ENCODE measurements around the gene CXCL11. TPM values are rescaled to one million over a fixed set of nuclear protein-coding genes. Genes with fewer than 3 reads are reported as not detected.

Gene CXCL11
- total and polyA plus RNA-seq, 2 donors (not counting 1 experiment from before 2014, with no cell fraction given): not detected

GRCh38 chr4:76017056-76017686 lies 18.7 kb downstream of the CXCL11 start:
- no peaks in the 10 kb centered on the region for H3K79me2 ChIP-seq (ENCODE audit: control insufficient read depth, insufficient read depth, low read length)
- H3K27me3 ChIP-seq (replicated peaks in 1 of 4; ENCODE audit: control extremely low read depth in 1 of 4, control insufficient read depth in 3 of 4, insufficient read depth in 4 of 4, low read length in 3 of 4): no peaks in the 10 kb centered on the region
- no peaks in the 10 kb centered on the region for H3K36me3 ChIP-seq (replicated peaks in 1 of 2; ENCODE audit: control extremely low read depth in 1 of 2, control insufficient read depth in 1 of 2, extremely low read depth in 1 of 2, insufficient read depth in 2 of 2, low read length in 1 of 2)
- Mint-ChIP-seq H3K4me1 (peaks cover 29% of the 10 kb centered on the region), H3K9me3 (ENCODE audit: insufficient read depth) (peaks cover 2% of the 10 kb centered on the region), H3K27me3 (no peaks in the 10 kb centered on the region), H3K27ac (no peak overlapping the region), H3K4me3 (no peak overlapping the region)
- no peak overlapping the region for H3K9ac ChIP-seq (ENCODE audit: low read length)
- TF ChIP-seq EZH2 (IDR thresholded peaks at IDR 0.05; ENCODE audit: borderline replicate concordance, insufficient read depth, low read depth, low read length, poor library complexity, severe bottlenecking): no peak
- intact Hi-C loops (cut with micrococcal nuclease): no loop called here
- H3K4me1 ChIP-seq (ENCODE audit: control insufficient read depth in 2 of 2, insufficient read depth in 2 of 2, low read length in 2 of 2): peaks cover 12 to 17% of the 10 kb centered on the region in 2 donors
- DNase-seq: no peak
- H4K20me1 ChIP-seq (ENCODE audit: control insufficient read depth, insufficient read depth, low read length, poor library complexity, severe bottlenecking): no peaks in the 10 kb centered on the region
- 100% methylated on average over 1 of the region's 3 CpGs for WGBS (ENCODE audit: insufficient coverage)
- H3K4me2 ChIP-seq (replicated peaks; ENCODE audit: low read depth, low read length, poor library complexity, severe bottlenecking): no peak overlapping the region
- H3K9me3 ChIP-seq (ENCODE audit: control extremely low read depth in 1 of 3, control insufficient read depth in 2 of 3, insufficient read depth in 1 of 3, low read length in 2 of 3): no peaks in the 10 kb centered on the region
- ATAC-seq (ENCODE audit: low read depth): no peak
- no peak overlapping the region for H3K27ac ChIP-seq (ENCODE audit: low read length in 2 of 2)
- no peak overlapping the region for H3K4me3 ChIP-seq (ENCODE audit: control extremely low read depth in 1 of 5, extremely low read depth in 1 of 5, insufficient read depth in 1 of 5, low read depth in 2 of 5, low read length in 4 of 5)
- CTCF ChIA-PET: no interaction called here
- POLR2A ChIA-PET: no interaction called here
- H2AFZ ChIP-seq (ENCODE audit: insufficient read depth, low read depth, low read length, poor library complexity, severe bottlenecking): no peak overlapping the region

GRCh38 chr4:76016393-76016792 lies 19.5 kb downstream of the CXCL11 start:
- no peak overlapping the region for H2AFZ ChIP-seq (ENCODE audit: insufficient read depth, low read depth, low read length, poor library complexity, severe bottlenecking)
- no peak overlapping the region for H3K4me2 ChIP-seq (replicated peaks; ENCODE audit: low read depth, low read length, poor library complexity, severe bottlenecking)
- peaks cover 19 to 23% of the 10 kb centered on the region in 2 donors for H3K4me1 ChIP-seq (ENCODE audit: control insufficient read depth in 2 of 2, insufficient read depth in 2 of 2, low read length in 2 of 2)
- H3K4me1 Mint-ChIP-seq: peaks cover 30% of the 10 kb centered on the region
- no peaks in the 10 kb centered on the region for H3K36me3 ChIP-seq (replicated peaks in 1 of 2; ENCODE audit: control extremely low read depth in 1 of 2, control insufficient read depth in 1 of 2, extremely low read depth in 1 of 2, insufficient read depth in 2 of 2, low read length in 1 of 2)
- H3K9me3 ChIP-seq (ENCODE audit: control extremely low read depth in 1 of 3, control insufficient read depth in 2 of 3, insufficient read depth in 1 of 3, low read length in 2 of 3): no peaks in the 10 kb centered on the region
- H3K9me3 Mint-ChIP-seq (ENCODE audit: insufficient read depth): peaks cover 2% of the 10 kb centered on the region
- WGBS (ENCODE audit: insufficient coverage): 75% methylated on average over 2 of the region's 2 CpGs
- POLR2A ChIA-PET: no interaction called here
- no peaks in the 10 kb centered on the region for H4K20me1 ChIP-seq (ENCODE audit: control insufficient read depth, insufficient read depth, low read length, poor library complexity, severe bottlenecking)
- H3K79me2 ChIP-seq (ENCODE audit: control insufficient read depth, insufficient read depth, low read length): no peaks in the 10 kb centered on the region
- intact Hi-C loops (cut with micrococcal nuclease): no loop called here
- TF ChIP-seq, protein P1, sequence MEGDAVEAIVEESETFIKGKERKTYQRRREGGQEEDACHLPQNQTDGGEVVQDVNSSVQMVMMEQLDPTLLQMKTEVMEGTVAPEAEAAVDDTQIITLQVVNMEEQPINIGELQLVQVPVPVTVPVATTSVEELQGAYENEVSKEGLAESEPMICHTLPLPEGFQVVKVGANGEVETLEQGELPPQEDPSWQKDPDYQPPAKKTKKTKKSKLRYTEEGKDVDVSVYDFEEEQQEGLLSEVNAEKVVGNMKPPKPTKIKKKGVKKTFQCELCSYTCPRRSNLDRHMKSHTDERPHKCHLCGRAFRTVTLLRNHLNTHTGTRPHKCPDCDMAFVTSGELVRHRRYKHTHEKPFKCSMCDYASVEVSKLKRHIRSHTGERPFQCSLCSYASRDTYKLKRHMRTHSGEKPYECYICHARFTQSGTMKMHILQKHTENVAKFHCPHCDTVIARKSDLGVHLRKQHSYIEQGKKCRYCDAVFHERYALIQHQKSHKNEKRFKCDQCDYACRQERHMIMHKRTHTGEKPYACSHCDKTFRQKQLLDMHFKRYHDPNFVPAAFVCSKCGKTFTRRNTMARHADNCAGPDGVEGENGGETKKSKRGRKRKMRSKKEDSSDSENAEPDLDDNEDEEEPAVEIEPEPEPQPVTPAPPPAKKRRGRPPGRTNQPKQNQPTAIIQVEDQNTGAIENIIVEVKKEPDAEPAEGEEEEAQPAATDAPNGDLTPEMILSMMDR (IDR thresholded peaks at IDR 0.05): no peak
- TF ChIP-seq EZH2 (IDR thresholded peaks at IDR 0.05; ENCODE audit: borderline replicate concordance, insufficient read depth, low read depth, low read length, poor library complexity, severe bottlenecking): no peak
- no peak overlapping the region for H3K4me3 Mint-ChIP-seq
- no peak overlapping the region for H3K4me3 ChIP-seq (ENCODE audit: control extremely low read depth in 1 of 5, extremely low read depth in 1 of 5, insufficient read depth in 1 of 5, low read depth in 2 of 5, low read length in 4 of 5)
- no peak for ATAC-seq (ENCODE audit: low read depth)
- no peak for DNase-seq
- H3K27me3 Mint-ChIP-seq: no peaks in the 10 kb centered on the region
- H3K27ac ChIP-seq (ENCODE audit: low read length in 2 of 2): no peak overlapping the region
- CTCF ChIA-PET: interaction anchor here (3.4 kb wide), 1 partner anchor 21 kb away, joined by 14 read pairs; no protein-coding TSS in a partner anchor
- H3K27ac Mint-ChIP-seq: no peak overlapping the region
- no peaks in the 10 kb centered on the region for H3K27me3 ChIP-seq (replicated peaks in 1 of 4; ENCODE audit: control extremely low read depth in 1 of 4, control insufficient read depth in 3 of 4, insufficient read depth in 4 of 4, low read length in 3 of 4)
- no peak overlapping the region for H3K9ac ChIP-seq (ENCODE audit: low read length)

All from B cell (primary cell).